Camera-type eye (tissue), 1 donor: ENCODE measurements around the gene CCNT2. TPM values are rescaled to one million over a fixed set of nuclear protein-coding genes. Genes with fewer than 3 reads are reported as not detected.

Experiments used
- total RNA-seq: library from RNA; depleted of rRNA; stranded (reverse); fragments of >200 nt; gene quantifications from one replicate; pipeline ENCODE4 v1.2.3, GENCODE V29; 2014

CCNT2 gene
- 103 TPM for total RNA-seq

GRCh38 chr2:134918526-134919340 is at the start of gene CCNT2:
TSS of gene CCNT2 (plus strand) at chr2:134918822. CDS start at chr2:134918855, 33 bp downstream.

Other genes with a start within 250 kb of the CCNT2 start
- gene TMEM163, start 199.8 kb upstream of the CCNT2 start, total RNA-seq: 4.7 TPM
- not detected for gene ACMSD, start 80.2 kb upstream of the CCNT2 start, total RNA-seq
- gene MAP3K19, start 128.6 kb downstream of the CCNT2 start, total RNA-seq: 0.11 TPM
- 93.3 TPM for gene RAB3GAP1, start 133.5 kb downstream of the CCNT2 start, total RNA-seq